ENCODE measurements around the gene ZNF318.
"Not testable (repeated sequence)": the region's sequence is repeated elsewhere in the genome, so short reads cannot be mapped to it uniquely, and the experiment has no call there.

ZNF318 gene

DNA sequence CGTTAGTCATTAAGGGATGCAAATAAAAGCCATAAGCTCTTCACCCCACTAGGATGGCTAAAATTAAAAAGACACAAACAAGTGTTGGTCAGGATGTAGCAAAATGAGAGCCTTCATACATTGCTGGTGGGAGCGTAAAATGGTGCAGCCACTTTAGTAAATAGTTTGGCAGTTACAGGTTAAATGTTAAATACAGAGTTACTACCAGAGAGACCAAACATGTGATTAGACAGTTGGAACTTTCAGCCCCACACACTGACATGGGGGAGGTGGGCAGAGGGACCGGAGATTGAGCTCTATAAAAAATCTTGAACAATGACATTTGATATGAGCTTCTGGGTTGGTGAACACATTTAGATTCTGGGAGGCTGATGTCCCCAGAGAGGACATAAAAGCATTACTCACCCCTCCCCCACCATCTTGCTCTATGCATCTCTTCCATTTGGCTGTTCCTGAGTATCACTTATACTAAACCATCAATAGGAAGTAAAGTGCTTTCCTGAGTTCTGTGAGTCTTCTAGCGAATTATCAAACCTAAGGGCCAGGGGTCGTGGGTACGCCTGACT lies 20.4 kb upstream of the ZNF318 start:
- DNase-seq (ENCODE audit: low spot score), result no peak

DNA sequence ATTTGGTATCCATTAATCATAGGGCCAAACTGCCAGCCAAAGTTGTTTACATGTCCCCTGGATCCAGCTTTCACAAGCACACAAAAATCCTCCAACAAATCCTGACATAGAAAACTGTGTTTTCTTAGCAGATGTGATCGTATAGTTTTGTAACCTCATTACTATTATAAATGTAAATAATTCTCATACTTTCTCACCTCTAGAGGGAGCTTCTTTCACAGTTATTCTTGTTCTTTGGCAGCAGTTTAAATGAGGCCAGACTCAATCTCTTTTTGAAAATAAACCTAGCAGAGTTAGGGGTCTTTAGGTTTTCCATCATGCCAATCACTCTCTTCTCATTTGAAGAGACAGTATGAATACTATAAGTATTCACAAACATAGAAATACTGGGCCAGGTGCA lies 17.0 kb upstream of the ZNF318 start:
- no peak for DNase-seq (ENCODE audit: low spot score)

DNA sequence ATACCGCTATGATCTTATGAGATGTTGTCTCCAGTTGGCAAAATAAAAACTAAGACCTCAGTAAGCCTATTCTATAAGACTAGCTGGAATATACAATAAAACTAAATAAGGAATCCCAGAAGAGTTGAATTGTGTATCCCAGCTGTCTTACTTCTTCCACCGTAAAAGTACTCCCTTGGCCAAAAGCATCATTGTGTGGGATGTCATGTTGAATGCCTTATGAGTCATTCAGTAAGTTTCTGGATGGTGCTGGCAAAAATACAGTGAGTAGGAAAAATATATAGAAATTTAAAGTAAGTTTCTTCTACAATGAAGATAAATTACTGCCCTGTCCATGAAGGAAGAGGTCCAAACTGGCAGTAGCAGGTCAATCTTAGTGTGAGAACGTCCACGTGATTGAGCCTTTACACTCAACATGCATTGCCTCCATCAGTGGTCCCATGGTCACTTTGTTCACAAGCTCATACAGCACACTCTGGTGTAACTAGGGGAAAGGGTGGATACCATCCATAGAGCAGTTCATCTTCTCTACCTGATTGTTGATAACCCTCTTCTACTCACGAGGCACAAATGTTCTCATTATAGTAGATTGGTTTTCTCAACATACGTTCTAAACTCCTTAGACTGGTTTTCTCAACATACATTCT lies 13.7 kb upstream of the ZNF318 start:
- DNase-seq (ENCODE audit: low spot score), result no peak

DNA sequence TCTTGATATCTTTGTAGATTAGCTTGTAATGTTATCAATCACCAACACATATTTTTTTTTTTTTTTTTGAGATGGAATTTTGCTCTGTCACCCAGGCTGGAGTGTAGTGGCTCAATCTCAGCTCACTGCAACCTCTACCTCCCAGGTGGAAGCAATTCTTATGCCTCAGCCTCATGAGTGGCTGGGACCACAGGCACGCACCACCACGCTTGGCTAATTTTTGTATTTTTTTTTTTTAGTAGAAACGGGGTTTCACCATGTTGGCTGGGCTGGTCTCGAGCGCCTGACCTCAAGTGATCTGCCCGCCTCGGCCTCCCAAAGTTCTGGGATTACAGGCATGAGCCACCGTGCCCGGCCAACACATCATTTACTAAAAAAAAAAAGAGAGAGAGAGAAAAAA lies 11.4 kb upstream of the ZNF318 start:
- not testable (repeated sequence) for DNase-seq (ENCODE audit: low spot score)

DNA sequence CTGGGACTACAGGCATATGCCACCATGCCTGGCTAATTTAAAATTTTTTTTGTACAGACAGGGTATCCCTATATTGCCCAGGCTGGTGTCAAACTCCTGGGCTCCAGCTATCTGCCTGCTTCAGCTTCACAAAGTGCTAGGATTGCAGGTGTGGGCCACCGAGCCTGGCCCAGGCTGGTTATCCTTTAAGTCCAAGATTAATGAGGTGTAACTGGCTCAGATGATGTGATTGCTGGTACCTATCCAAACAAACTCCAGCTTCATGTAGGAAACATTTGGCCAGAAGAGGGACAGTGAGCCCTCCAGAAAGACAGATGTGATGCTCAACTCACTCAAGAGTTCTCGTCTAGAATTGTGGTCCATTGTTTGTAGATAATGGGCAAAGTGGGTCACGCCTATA lies 9.2 kb upstream of the ZNF318 start:
- DNase-seq (ENCODE audit: low spot score), result no peak

DNA sequence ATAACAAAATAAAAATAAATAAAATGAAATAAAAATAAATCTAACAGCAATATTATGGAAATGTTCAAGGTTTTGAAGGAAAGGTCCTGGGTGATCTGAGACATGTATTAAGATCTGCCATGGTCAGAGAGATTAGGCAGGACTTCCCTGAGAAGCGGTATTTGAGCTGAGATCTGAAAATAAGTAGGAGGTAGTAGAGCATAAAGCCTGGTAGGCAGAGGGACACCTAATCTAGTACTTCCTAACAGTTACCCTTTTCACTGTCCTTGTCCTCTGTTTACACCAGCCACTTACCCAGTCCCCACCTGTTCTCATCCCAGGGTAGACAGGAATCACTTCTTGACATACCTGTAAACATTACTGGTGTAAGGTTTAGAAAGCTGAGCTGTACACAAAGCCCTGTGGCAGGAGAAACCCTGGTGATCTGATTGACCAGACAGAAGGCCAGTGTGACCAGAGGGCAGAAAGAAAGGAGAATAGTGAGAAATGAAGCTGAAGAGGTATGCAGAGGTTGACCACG lies 8.3 kb upstream of the ZNF318 start:
- no peak for DNase-seq (ENCODE audit: low spot score)

DNA sequence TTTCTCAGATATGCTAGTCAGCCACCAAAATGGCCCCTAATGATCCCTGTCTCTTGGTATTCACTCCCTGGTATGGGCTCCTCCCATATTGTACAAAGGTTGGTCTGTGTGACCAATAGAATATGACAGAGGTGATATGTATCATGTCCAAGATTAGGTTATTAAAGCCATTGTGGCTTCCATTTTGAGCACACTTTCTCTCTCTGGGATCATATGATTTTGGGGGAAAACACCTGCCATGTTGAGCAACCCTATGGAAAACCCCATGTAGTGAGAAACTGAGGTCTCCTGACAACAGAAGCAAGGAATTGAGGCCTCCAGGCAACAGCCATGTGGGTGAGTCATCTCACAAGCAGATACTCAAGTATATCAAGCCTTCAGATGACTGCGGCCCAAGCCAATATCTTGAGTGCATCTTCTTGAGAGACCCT lies 7.1 kb upstream of the ZNF318 start:
- peak; percentile 73 for DNase-seq (ENCODE audit: low spot score)

DNA sequence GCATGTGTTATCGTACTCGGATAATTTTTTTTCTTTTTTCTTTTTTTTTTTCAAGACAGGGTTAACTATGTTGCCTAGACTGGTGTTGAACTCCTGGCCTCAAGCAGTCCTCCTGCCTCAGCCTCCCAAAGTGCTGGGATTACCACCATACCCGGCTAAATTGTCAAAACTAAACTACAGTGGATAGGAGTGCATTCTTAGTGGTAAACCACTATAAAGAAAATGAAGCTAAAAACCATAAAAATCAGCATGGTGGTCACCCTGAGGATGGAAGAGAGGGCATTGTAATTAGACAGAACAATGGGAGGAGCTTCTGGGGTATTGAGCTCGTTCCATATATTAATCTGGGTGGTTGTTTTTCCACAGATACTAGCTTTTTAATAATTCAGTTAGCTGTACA lies 6.2 kb upstream of the ZNF318 start:
- DNase-seq (ENCODE audit: low spot score), result no peak

DNA sequence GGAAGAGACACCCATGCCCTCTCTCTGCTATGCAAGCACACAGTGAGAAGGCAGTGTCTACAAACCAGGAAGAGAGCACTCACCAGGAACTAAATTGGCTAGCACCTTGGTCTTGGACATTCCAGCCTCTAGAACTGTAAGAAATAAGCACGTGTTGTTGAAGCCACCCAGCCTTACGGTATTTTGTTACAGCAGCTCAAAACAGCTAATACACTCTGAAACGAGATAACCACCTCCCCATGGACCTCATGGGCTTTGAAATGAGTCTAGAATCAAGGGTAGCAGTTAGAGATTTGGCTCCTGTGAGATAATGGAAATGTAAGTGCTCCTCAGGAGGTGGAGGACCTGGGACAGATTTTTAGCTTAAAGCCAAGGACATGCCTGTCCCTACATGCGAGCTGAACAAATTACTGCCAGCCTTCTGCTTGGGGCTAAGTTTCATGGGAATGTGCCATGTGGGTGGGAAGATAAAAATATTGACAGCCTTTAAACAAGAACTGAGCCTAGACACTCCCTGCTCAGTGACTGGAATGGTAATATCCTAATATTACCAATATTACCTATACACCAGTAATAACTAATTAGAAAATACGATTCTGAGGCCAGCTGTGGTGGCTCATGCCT lies 3.9 kb upstream of the ZNF318 start:
- no peak for DNase-seq (ENCODE audit: low spot score)

DNA sequence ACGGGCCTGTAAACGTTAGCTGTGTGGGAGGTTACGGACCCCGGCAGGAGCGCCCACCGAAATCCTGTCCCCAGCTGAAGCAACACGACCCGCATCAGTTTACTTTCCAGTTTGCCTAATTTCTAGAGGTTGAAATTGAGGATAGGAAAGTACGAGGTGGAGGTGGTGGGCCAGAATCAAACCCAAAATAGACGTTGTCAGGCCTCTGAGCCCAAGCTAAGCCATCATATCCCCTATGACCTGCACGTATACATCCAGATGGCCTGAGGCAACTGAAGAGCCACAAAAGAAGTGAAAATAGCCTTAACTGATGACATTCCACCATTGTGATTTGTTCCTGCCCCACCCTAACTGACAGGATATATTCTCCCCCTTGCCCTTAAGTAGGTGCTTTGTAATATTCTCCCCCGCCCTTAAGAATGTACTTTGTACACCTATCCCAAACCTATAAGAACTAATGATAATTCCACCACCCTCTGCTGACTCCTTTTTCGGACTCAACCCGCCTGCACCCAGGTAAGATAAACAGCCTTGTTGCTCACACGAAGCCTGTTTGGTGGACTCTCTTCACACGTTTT lies 645 bp upstream of the ZNF318 start:
- DNase-seq (ENCODE audit: low spot score), result not testable (repeated sequence)

DNA sequence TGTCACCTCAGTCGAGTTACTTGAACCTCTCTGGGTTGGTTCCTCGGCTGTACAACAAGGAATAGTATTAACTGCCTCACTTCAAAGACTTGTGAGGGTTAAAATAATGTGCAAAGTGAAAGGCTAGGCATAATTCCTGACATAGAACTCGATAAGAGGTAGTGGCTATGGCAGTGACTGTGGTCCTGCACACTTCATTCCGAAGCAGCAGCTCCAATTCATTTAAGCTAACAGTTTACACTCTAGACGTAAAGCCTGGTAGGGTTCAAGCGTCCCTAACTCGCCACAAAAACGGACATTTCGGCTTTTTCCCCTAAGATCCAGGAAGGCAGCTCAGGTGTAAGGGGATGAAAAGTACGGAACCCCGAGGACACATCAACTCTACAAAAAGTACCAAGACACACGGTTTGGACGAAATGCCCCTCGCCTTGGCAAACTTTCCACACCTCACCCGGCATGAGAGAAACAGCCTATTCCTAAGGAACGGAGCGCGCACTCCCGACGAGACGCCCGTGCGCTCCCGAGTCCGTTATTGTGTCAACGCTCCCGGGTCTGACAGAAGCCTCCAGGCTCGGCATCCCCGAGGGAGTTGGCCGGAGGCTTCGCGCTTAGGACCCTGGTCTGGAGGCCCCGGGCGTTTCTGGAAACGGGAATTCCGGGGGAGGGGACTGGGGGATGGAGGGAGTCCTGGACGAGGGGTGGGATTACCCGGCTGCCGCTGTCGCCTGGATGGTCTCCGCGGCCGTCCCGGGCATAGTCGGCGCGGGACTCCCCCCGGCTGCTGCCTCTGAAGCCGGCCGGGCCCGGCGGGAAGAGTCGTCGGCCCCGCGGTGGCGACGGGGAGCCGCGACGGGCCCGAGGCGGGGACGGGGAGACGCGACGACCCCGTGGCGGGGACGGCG lies 937 bp downstream of the ZNF318 start:
- no peak for DNase-seq (ENCODE audit: low spot score)

DNA sequence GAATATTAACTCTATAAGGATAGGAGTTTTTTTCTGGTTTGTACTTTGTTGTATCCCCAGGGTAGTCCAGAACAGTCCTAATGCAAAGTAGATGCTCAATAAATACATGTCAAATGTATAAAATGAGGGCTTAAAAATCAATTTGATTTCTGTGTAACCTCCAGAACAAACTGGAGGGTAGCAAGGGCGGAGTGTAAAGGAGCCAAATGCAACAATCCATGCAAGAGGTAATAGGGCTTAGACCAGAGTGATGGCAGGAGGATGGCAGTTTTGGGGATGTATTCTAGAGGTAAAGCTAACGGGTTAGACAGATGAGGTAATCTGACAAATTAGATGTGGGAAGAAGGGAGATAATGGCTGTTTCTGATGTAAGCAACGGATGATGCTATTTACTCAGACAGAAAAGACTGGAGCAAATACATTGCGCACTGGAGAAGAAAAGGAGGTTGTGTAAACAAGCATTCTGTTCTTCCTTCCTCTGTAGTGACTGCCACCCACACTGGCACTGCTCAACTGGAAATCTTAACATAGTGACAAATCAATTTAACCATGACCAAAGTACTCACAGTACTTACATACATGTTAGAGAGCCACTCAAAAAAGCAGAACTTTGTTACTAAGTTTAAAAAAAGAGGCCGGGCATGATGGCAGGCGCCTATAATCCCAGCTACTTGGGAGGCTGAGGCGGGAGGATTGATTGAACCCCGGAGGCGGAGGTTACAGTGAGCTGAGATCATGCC lies 2.0 kb downstream of the ZNF318 start:
- DNase-seq (ENCODE audit: low spot score), result no peak

DNA sequence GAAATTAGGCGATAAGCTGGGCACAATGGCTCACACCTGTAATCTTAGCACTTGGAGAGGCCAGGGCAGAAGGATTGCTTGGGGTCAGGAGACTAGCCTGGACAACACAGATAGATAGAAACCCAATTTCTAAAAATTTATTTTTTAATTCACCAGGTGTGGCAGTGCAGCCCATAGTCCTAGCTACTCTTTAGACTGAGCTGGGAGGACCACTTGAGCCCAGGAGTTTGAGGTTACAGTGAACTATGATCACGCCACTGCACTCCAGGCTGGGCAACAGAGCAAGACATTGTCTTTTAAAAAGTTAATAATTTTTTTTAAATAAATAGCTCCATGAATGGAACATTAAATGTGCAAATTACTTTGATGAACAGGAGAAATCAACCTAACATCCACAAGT lies 8.2 kb downstream of the ZNF318 start:
- DNase-seq (ENCODE audit: low spot score), result no peak

DNA sequence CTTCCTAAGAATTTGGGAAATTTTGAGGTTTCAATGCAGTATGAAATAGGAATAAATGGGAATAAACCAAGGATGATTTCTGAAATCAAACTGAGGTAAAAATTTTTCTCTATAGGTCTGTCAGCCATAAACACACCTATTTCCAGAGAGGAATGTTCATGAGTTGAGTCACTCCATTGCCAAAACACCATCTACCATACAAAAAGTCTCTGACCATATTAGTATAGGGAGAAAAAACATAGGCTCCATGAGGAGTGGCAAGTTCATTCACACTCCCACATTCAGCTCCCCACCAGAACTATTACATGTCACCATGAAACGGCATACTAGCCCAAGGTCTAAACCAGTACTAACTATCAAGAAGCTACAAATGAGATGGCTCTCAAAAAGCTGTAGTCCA lies 9.6 kb downstream of the ZNF318 start:
- DNase-seq (ENCODE audit: low spot score), result no peak

DNA sequence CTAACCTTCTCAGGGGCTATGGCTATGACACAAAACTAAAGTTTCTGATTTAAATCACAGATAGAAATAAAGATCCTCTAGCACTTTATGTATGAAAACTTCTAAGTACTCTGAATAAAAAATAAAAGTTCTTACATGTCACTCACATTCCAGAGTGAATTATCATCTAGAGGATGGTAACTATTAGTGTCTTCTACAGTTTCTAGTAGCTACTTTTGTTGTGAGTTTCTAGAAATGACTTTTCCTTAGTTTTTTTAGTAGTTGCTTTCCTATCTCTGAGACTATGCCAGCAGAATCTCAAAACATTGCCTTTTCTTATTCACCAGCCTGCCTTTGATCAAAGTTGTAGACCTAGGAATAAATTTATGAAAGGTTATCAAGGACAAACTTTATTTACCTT lies 10.1 kb downstream of the ZNF318 start:
- no peak for DNase-seq (ENCODE audit: low spot score)

DNA sequence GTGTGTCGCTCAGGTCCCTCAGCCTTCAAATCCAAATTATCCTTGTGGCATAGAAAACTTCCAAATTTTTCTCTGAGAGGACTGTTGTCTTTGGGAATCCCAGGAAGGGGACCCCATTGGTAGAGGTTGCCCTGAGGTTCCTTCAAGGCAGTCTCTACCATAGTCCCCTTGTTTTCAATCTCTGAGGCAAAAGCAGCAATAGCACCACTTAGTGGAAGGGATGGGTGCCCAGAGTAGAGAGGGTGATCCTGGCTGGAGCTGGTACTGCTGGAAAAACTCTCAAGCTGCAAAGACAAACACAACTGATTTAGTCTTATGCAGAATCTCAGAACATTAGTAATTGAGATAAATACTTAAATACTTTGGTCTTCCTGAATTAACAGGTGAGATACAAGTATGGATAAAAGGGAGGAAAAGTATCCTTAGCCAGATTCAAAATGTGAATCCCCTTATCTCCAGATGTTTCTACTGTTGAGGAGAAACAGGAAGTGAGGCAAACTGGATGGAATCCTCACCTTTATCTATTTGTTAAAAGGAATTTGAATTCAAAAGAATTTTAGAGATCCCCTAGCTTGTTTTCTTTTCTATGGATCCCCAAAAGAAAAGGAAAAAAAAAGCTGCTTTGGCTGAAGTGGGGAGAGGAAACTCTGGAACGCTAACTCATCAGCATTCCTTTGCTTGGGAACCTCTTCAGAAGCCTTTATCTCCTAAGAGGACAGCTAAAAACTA lies 13.4 kb downstream of the ZNF318 start:
- no peak for DNase-seq (ENCODE audit: low spot score)

DNA sequence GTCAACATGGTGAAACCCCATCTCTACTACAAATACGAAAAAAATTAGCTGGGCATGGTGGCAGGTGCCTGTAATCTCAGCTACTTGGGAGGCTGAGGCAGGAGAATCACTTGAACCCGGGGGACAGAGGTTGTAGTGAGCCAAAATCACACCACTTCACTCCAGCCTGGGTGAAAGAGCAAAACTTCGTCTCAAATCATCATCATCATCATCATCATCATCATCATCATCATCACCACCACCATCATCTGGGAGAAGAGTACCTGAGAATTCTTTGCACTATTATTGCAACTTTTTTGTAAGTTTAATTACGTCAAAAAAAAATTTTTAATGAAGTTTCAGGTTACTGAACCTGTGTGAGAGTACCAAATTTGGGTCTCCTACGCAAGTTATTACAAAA lies 17.5 kb downstream of the ZNF318 start:
- not testable (repeated sequence) for DNase-seq (ENCODE audit: low spot score)

DNA sequence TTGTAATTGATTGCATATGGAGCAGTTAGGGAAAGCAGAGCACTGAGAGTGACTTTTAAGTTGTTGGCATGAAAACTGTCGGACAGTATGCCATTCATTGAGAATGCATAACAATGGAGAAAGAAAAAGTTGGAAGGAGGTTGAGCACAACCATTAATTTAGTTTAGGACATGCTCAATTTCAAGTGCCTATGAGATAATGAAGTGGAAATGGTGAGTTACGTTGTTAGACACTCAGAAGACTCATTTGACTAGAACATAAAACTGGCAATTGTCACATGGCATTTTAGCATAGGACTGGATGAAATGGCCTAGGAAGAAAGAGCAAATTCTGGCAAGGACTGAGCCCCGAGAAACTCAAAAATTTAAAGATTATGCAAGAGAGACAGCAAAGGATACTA lies 22.0 kb downstream of the ZNF318 start:
- no peak for DNase-seq (ENCODE audit: low spot score)

DNA sequence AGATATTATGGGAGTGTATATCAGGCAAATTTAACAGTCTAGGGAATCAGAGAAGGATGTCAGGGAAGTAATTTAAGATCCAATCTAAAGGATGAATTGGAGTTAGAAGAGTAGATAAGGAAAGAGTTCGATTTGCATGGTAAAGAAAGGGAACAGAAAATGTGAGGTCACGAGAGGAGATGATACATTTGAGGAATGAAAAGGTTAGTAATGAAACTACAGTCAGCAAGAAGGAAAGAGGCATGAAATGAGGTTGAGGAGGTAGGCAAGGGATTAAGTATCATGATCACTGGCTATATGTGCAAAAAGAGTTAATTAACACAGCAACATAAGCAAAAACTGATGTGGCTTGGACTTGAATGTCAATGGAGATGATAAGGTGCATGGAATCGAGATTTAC lies 22.4 kb downstream of the ZNF318 start:
- DNase-seq (ENCODE audit: low spot score), result no peak

DNA sequence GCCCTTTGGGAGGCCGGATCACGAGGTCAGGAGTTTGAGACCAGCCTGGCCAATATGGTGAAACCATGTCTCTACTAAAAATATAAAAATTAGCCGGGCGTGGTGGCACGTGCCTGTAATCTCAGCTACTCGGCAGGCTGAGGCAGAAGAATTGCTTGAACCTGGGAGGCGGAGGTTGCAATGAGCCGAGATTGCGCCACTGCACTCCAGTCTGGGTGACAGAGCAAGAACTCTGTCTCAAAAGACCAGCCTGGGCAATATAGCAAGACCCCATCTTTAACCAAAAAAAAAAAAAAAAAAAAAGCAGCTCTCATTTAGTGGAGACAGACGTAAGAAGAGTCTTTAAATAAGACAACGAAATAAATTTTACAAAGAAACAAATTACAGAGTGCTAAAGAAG lies 23.2 kb downstream of the ZNF318 start:
- DNase-seq (ENCODE audit: low spot score), result not testable (repeated sequence)

DNA sequence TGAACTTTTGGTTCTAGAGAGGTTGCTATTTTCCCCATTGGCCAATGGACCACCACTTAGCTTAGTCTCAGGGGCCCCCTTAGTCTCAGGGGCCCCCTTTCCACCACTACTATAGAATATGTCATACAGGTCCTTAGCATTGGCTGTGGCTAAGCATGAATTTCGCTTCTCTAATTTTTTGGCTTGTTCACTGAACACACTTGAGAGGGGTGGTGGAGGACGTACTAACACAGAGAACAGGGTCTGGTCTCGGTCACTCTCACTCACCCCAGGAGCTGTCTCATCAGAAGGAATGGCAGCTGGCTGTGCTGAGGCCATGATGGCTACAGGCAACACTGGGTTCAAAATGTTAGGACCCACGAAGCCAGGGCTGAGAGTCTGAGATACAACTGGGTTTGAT lies 30.3 kb downstream of the ZNF318 start:
- no peak for DNase-seq (ENCODE audit: low spot score)

All from activated CD4-positive, alpha-beta T cell treated with anti-CD3 and anti-CD28 coated beads, Interleukin-2, Interleukin-4, amounts not matched to agents 100 ng/mL and 50 ng/mL, durations not matched to agents 16 hours and 8 hours (primary cell).